ENCODE results near the gene SLCO2A1.

SLCO2A1 gene

DNA sequence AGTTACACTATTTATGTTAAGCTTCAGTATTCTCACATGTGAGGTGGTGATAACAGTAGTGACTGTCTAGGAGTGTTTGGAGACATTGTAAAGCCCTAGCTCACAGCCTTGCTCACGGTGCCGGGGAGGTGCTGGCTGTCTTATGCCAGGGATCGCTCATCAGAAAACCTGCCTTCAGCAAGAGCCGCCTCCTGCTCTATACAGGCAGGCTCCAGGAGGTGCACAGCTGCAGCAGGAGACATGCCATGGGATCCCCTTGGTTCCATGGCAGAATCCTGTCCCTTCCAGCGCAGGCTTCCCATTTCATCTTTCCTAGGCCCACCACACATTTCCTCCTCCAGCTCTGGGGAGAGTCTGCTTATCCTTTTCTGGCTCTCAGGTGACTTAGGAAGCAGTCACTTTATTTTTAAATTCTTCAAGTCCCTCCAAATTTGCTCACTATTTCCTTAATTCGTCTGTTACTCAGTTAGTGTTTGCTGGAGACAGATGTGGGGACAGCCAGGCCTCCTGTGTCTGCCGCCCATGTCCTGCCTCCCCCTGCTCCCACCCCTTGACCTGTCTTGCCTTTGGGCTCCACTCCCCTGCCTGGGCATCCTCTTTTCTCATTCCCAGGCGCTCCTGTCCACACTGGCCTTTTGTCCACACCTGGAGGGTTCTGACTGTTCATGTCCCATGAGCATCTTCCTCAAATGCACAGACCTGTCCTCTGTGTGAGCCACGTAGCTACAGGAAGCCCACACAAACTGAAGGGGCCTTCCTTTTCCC is 31.7 kb downstream of the SLCO2A1 start:
- no peak for DNase-seq

DNA sequence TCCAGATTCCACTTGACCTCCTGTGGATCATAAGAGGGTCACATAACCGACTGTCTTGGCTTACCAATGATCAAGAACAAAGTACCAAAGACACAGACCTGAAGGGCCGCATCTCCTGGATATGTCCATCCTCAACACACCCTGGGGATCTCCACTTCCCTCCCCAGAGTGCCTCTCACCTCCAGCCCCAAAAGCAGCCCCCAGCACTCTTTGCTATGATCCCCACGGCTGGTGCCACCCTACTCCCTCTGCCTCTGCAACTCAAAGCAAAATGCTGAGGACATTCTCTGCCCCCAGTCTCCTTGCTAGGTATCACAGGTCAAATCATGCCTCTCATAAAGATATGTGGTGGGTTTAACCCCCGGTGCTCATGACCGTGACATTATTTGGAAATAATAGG is 32.7 kb downstream of the SLCO2A1 start:
- no peak for DNase-seq

DNA sequence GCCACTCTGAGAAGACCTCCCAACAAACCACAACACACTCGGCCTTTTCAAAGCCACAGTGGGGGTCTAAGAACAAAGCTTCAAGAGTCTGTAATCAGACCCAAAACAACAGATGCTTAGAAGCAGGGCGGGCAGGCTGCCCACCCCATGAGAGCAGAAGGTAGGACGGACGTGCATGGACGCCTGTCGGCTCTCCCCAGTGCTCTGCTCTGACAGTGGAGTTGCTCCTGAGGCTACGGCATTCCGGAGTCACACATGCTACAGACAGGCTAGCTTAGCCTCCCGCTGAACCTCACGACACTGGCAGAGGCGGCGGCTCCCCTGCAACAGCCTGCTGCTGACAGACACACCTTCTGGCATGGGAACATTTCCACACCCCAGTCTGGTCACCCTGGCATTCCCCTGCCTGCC is 33.5 kb downstream of the SLCO2A1 start:
- DNase-seq = no peak

DNA sequence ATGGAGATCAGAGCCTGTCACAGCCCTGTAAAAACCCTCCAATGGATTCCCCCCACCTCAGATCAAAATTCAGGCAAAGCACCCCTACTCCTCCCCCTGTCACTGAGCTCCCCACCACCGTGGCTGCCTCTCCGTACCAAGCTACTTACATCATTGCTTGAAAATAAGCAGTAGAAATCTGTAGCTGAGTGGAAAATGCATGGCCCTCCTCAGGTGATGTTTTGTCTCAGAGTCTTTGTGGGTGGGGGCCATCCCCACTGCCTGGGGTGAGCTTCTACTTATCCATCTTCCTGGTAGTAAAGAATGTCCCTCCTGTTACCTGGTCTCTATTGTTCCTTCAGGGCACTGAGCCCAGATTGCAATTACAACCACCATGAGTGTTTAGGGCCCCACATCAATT is 34.5 kb downstream of the SLCO2A1 start:
- DNase-seq = no peak

DNA sequence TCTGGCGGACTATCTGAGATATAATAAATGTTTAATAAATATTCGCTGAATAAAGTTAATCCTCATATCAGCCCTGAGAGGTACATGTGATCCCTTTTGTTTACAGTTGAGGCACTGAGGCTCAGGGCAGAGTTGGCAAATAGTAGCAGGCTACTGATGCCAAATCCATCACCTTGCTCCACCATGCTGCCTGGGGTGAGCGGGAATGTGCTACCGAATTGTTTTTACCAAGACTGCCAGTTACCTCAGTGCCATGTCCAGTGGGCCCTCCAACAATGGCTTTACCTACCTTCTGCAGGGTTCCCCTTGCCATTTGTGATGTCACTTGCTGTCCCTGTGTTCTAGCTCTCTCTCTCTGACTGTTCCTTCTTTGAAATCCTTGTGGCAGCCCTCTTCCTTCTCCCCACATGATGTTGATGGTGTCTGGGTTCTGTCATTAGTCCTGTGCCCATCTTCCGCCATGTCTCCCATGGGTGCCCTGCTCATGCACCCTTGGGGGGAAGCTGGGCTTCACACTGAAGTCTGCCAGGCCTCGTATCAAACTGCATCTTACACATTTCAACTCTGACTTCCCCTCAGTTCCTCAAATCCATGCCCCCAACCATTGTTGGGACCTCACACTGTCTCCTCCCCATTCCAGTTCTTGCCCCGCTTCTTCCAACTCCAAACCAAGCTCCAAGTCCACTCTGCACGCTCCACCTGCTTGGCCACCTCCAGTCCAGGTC is 35.4 kb downstream of the SLCO2A1 start:
- DNase-seq = no peak

DNA sequence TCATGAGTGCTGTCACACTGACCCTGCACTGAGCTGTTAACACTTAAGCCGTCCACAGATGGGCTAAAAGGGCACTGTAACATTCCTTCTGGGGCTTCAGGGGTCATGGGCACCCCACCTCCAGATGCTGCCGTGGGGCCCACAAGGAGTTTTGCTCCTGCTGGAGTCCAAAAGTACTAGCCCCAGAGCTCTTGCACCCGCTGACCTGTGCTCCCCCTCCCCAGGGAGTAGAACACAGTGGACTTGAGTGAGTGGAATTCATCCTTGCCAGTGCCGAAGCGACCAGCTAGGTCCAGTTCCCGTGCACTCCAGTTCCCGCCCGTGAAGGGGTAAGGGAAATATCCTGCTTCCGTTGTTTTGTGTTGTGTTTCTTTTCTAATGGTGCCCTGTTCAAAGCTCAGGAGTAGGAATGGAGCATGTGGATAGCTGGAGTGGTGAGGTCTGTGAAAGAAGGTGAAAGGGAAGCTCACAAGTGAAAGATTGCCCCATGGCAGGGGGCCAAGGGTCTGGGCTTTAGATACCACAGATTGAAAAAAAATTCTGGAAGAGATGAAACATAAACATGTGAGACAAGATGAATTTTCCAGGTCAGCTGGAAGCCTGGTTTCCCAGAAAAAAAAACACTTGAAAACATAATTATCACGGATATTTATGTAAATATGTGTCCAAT is 36.6 kb downstream of the SLCO2A1 start:
- DNase-seq = no peak

DNA sequence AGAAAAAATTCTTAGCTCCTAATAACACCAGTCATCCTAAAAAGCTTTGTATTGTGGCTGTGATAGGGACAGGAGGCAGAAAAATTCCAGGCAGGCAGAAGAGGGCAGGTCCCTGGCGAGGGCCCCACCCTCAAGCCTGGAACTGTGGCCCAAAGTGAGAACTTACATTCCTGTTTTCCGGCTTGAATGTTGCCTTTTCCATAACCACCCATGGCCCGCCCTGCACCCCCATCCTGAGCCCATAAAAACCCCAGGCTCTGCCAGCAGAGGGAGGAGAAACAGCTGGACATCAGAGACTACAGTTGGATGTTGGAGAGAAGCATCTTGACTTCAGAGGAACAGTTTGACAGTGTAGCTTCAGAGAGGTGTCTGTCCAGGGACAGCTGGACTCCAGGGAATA is 37.3 kb downstream of the SLCO2A1 start:
- no peak for DNase-seq

DNA sequence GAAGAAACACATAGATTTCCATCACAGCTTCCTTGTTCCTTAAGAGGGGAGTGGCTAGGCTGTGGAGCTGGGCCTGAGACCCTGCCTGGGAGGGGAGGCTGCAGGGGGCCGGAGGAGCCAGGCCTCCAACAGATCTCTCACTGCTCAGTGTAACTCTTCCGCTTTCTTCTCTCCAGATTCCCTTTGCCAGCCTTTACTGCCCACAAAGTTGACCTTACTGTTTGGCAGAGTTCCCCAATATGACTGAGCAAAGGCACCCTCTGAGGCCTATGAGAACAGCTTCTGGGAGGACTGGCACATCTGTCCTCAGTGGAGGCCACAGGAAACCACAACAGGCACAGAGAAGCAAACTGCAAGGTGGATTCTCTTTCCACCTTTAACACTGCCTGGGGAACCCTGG is 38.1 kb downstream of the SLCO2A1 start:
- DNase-seq = peak; percentile 25

DNA sequence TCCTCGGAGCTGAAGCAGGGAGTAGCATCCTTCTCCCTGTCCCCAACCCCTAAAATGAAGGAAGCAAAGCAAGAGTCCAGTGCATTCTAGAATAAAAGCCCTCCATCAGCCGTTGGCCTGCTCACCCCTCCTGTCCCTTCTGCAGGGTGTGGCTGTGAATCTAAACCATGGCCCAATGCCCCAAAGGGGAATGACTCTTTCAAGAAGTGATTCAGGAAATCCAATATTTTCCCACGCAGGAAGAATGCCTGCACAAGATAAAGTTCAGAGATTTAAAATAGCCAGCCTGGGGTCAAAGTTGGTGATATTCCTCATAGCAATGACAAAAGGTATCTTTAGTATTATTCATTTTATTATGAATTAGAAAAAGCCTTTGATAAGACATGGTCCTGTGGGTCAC is 38.5 kb downstream of the SLCO2A1 start:
- DNase-seq = no peak

DNA sequence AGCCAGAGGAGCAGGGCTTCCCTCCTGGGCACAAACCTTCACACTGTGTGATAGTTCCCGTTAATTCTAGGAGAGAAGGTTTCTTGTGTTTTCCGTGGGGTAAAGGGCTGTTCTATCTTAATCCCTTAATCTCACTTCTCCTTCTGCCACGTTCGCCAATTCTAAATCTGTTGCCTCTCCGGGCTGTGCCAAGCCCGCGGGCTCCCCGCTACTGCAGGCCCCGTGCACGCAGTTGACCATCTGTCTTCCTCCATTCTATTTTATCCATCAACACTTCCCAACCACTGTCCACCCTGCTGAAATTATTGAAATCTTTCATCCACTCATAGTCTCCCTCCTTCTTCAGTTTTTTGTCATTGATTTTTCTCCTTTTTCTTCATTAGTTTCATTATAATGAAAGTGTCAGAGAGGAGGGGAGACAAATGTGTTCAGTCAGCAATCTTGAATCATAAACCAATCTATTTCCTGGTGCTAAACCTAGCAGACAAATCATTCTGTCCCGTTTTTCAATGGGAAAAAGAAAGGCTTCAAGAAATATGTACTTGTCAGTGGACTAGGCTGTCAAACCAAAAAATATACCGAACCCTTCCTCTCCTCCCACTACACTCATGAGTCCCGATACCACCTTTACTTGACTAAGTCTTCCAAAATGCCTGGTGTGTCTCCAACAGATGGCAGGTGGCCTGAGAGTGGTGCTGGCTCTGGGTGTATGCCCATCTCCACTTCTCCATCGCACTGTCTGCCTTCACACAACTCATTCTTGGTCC is 39.6 kb downstream of the SLCO2A1 start:
- DNase-seq = no peak

DNA sequence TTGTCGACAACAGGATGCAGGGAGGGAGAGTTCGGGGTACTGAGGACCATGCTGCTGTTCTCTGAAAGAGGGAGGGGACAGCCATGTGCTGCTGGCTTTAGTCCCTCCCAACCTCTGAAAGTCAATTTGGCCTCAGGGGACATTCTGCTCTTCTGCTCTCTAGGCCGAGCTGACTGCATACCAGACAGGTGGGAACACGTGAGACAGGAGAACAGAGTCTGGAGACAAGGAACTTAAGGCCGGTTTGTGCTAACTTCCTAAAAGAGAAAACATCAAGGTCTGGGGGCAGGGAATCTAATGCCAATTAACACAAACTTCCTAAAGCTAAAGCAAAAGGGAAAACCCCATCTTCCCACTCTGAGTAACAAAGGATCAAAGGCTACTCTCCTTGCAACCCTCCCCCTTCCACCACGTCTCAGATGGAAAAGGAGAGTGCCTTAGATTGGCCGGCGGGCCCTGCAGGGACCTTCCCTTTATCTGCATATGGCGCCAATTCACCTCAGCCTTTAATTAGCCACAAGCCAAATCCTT is 41.0 kb downstream of the SLCO2A1 start:
- DNase-seq = no peak

DNA sequence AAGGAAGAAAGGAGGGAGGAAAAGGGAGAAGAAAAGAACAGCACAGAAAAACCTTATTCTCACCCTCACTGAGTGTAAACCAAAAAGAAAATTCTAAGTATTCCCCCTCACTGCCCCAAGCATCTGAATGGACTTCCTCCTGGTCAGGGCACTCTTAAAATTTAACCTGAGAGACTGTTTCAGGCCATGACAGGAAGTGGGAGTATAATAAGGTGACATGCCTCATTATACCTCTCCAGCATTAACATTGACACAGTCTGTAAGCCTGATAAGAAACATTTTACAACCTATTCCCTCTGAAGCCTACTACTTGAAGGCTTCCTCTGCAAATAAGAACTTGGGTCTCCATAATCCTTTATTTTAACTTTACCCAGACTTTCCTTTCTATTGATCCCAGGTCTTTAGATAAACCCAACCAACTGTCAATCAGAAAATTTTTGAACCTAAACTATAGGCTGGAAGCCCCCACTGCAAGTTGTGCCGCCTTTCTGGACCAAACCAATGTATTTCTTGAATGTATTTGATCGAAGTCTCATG is 41.7 kb downstream of the SLCO2A1 start:
- DNase-seq = no peak

DNA sequence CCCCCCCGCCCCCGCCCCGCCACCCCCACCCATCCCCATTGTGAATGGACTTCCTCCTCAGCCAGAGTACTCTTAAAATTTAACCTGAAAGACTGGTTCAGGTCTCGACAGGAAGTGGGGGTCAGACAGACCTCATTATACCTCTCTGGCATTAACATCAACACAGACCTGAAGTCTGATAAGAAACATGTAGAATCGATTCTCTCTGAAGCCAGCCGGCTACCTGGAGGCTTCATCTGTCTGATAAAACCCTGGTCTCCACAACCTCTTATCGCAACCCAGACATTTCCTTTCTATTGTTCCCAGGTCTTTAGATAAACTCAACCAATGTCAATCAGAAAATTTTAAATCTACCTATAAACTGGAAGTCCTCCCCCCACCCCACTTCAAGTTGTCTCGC is 42.6 kb downstream of the SLCO2A1 start:
- no peak for DNase-seq

DNA sequence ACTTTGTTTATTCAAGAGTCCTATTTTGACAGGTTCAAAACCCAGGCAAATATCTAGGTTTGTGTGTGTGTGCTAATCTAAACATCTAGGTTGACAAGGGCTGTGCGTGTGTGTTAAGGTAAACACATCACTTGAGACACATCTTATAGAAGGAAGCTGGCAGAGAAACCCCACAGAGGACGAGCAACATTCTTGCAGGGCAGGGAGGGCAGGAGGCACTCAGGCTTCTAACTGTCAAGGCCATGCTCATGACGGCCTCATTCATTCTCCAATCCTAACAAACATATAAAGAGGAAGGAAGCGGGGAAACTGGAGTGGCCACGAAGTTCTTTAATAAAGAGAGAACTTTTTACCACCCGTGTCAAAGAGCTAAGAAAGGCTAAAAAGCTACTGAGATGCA is 43.4 kb downstream of the SLCO2A1 start:
- no peak for DNase-seq

DNA sequence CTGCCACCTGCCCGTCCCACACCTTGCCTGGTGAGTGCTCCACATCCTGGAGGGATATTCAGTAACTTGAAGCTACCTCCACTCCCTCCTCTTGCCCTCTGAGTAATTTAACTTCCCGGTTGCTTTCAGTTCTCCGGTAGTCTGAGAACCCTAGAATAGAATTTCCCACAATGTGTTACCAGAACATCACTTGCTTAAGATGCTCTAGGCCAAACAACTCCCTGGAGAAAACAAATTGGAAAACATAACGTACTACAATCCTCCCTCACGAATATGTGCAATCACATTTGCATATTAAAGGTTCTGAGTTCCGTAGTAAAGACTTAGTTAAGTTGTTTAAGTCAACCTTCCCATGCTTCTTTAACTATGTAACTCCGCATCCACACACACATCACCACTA is 44.8 kb downstream of the SLCO2A1 start:
- no peak for DNase-seq

DNA sequence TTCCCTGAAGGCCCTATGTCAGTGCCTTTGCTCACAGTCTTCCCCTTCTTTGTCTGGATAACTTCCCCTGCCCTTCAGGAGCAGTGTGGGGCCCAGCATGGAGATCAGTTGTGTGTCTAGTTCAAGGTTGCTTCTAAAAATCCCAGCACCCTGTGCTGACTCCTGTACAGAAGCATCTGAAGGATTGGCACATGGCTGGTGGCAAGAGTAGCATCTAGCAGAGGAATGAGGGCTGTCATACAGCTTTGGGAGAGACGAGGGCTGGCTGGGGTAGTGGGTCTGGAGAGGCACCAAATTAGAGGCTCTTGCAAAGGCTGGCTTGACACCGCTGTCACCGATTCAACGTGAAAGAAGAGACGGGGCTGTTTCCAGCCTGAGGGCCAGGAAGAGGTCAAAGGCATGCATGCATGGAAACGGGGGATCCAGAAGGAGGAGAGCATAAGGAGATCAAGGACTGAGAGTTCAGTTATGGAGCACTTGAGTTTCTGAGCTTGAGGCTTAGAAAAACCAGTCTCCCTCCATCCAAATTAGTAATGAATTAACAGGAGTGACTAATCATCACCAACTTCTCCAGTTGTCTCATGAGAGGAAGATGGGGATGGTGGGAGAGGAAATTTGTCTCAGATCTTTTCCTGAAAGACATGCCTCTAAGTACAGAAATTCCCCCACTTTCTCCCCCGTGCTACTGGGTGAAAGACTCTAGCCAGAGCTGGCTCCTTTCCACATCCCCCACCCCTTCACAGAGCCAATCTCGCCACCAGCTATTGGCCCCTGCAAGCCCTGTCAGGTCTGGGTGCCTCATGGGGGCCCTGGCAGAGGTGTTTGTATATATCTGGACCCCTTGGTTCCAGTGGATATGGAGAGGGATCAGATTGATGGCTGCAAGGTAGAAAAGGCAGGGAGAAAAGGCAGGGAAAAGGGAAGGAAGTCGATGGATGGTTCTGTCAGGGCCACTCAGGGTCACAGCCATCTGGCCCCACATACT is 45.9 kb downstream of the SLCO2A1 start:
- DNase-seq = no peak

DNA sequence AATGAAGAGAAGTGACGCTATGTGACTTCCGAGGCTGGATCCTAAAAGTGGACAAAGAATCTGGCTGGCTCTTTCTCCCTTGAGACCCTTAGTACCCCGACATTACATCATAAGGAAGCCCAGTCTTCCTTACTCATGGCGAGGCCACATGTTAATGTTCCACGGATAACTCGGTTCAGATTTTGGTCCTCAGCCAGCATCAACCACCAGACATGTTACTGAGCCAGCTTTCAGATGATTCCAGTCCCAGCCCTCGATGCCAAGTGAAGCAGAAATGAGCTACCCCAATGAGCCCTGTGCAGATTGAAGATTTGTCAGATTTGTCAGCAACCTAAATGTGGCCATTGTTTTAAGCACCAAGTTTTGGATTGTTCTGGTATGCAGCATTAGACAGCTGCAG is 46.6 kb downstream of the SLCO2A1 start:
- DNase-seq = no peak

DNA sequence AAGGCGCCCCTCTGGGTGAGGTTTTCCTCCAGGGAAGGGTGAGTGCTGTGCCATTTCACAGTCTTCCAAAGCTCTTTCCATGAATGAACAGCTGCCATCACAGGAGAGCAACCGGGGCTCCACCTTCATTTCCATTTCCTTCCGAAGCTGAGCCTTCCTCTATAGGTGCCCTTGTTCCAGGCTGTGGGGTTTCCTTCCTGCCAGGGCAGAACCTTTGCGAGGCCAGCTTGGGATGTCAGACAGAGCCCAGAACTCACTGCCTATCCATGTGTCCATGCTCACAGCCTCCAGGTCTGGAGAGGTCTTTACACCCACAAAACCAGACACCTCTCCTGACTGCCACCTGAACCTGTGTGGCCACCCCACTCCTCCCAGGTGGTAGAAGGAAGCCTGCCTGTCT is 49.2 kb downstream of the SLCO2A1 start:
- no peak for DNase-seq

DNA sequence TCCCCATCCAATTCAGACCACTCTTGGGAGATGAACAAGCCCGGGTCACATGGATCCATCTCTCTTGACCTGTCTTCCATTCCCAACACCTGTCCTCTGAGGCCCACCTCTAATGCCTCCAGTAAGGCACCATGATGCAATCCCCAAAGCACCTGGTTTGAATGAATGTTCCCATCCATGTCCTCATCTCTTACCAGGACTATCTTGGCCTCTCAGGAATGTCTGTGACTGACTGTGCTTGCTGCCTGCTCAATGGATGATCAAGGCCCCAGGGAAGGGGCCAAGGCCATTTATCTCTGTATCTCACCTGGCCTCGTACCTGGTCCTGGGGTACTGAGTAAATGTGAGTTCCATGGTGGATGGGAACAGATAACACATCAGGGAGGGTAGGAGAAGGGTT is 49.7 kb downstream of the SLCO2A1 start:
- DNase-seq = no peak

DNA sequence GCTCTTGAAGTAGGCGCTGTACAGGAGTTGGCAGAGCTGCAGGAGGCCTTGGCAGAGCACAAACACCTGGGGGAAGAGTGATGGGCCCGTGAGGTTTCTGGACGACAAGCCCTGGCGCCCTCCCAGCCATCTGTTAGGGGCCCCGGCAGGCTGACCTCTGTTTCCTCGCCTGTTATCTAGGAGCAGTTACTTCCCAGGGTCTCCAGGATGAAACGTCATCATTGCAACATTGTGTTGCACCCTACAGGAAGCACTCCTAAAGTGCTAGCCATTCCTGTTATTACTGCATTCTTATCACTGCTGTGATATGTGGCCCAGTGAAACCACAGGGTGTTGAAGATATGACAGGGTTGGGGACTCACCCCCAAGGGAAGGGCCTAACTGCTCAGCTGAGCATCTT is 50.2 kb downstream of the SLCO2A1 start:
- no peak for DNase-seq

DNA sequence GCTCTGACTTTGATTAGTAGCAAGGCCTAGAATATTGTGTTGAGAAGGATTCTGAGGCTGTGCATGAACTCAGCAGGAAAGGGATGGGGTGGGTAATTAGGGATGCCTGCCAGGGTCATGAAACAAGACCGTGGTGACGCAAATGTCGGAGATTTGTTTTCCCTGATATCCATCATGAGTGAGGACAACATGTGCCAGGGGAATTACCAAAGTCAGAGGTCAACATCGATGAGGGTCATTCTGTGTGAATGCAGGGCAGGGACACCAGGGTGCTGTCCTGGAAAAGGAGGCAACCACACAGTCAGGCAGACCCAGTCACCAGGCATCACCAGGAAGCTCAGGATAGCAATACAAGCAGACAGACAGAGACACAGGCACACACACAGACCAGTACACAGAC is 52.2 kb downstream of the SLCO2A1 start:
- no peak for DNase-seq
